Measurements from ENCODE around the gene UBC.
"Not testable (repeated sequence)": the region's sequence is repeated elsewhere in the genome, so short reads cannot be mapped to it uniquely, and the experiment has no call there.

UBC gene

GRCh38 chr12:124947013-124947412 lies 32.6 kb upstream of the UBC start:
- Histone ChIP-seq H3K4me1 (ENCODE audit: control insufficient read depth, insufficient read depth, low read length) (no peaks in the 10 kb centered on the region), H3K9ac (ENCODE audit: low read depth, low read length) (no peak overlapping the region), H3K9me3 (ENCODE audit: control insufficient read depth, insufficient read depth, low read length) (no peaks in the 10 kb centered on the region), H3K4me3 (ENCODE audit: low read depth, low read length) (no peak overlapping the region), H3K36me3 (ENCODE audit: control insufficient read depth, insufficient read depth, low read length) (peaks cover 35% of the 10 kb centered on the region), H3K27me3 (ENCODE audit: control insufficient read depth, insufficient read depth, low read length) (no peaks in the 10 kb centered on the region)

- no peaks in the 10 kb centered on the region for H3K9me3 ChIP-seq (ENCODE audit: control insufficient read depth, insufficient read depth, low read length)
- no peaks in the 10 kb centered on the region for H3K4me1 ChIP-seq (ENCODE audit: control insufficient read depth, insufficient read depth, low read length)
- no peaks in the 10 kb centered on the region for H3K27me3 ChIP-seq (ENCODE audit: control insufficient read depth, insufficient read depth, low read length)
- H3K9ac ChIP-seq (ENCODE audit: low read depth, low read length), result no peak overlapping the region
- H3K36me3 ChIP-seq (ENCODE audit: control insufficient read depth, insufficient read depth, low read length), result peaks cover 32% of the 10 kb centered on the region
- H3K4me3 ChIP-seq (ENCODE audit: low read depth, low read length), result no peak overlapping the region
Measured at GRCh38 chr12:124946447-124946793, 32.0 kb upstream of the UBC start.

DNA sequence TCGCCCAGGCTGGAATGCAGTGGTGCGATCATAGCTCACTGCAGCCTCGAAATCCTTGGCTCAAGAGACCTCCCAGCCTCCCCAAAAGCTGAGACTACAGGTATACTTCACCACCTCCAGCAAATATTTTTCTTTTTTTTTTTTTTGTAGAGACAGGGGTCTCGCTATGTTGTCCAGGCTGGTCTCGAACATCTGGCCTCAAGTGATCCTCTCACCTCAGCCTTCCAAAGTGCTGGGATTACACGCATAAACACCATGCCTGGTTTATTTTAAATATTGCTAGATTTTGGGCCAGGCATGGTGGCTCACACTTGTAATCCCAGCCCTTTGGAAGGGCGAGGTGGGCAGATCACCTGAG lies 26.7 kb upstream of the UBC start:
- Histone ChIP-seq H3K9me3 (ENCODE audit: control insufficient read depth, insufficient read depth, low read length) (no peaks in the 10 kb centered on the region), H3K4me3 (ENCODE audit: low read depth, low read length) (peak overlapping the region; percentile 53), H3K27me3 (ENCODE audit: control insufficient read depth, insufficient read depth, low read length) (no peaks in the 10 kb centered on the region), H3K36me3 (ENCODE audit: control insufficient read depth, insufficient read depth, low read length) (no peaks in the 10 kb centered on the region), H3K4me1 (ENCODE audit: control insufficient read depth, insufficient read depth, low read length) (peaks cover 9% of the 10 kb centered on the region), H3K9ac (ENCODE audit: low read depth, low read length) (peak overlapping the region; percentile 41)

GRCh38 chr12:124940393-124941169 lies 26.1 kb upstream of the UBC start:
- H3K9me3 ChIP-seq (ENCODE audit: control insufficient read depth, insufficient read depth, low read length), result no peaks in the 10 kb centered on the region
- H3K27me3 ChIP-seq (ENCODE audit: control insufficient read depth, insufficient read depth, low read length), result no peaks in the 10 kb centered on the region
- peak overlapping the region; percentile 41 for H3K9ac ChIP-seq (ENCODE audit: low read depth, low read length)
- peaks cover 9% of the 10 kb centered on the region for H3K4me1 ChIP-seq (ENCODE audit: control insufficient read depth, insufficient read depth, low read length)
- H3K4me3 ChIP-seq (ENCODE audit: low read depth, low read length), result peak overlapping the region; percentile 53
- H3K36me3 ChIP-seq (ENCODE audit: control insufficient read depth, insufficient read depth, low read length), result no peaks in the 10 kb centered on the region

DNA sequence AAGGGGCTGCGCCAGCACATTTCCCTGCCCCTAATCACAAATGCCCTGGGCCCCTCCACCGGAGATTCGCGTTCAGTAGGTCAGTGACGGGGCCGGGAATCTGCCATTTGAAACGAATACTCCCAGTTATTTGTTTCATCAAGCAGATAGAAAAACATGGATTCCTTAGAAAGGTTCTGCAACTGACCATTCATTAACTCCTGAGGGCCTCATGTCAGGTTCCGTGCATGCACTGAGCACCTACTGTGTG lies 25.6 kb upstream of the UBC start:
- Histone ChIP-seq H3K27me3 (ENCODE audit: control insufficient read depth, insufficient read depth, low read length) (no peaks in the 10 kb centered on the region), H3K4me1 (ENCODE audit: control insufficient read depth, insufficient read depth, low read length) (peaks cover 9% of the 10 kb centered on the region), H3K9ac (ENCODE audit: low read depth, low read length) (peak overlapping the region; percentile 17), H3K36me3 (ENCODE audit: control insufficient read depth, insufficient read depth, low read length) (no peaks in the 10 kb centered on the region), H3K4me3 (ENCODE audit: low read depth, low read length) (peak overlapping the region; percentile 53), H3K9me3 (ENCODE audit: control insufficient read depth, insufficient read depth, low read length) (no peaks in the 10 kb centered on the region)

DNA sequence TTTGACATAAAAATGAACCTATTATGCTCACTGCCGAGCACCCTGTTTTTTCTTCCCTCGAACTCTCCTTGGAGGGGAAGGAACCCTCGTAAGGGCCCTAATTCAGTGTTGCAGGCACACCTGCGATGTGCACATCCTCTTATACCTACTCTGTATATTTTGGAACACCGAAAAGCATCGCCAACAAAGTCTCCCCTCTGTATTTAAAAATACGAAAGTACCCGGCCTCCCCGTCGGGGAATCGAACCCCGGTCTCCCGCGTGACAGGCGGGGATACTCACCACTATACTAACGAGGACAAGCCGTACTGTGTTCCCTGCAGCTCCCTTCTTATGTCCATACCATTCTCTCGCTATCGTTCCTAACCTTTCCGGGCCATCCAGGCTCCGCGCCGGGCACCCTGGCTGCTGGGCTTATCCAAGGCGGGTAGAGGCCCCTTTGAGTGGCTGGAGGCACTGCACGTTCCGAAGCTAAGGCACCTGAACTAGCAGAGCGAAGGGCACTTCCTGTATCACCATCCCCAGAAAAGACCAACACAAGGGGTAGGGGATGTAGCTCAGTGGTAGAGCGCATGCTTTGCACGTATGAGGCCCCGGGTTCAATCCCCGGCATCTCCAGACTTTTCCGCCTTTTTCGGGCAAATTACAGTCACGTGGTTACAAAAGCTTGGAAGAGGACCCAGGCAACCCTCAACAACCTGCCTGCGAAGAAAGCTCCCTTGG lies 25.1 kb upstream of the UBC start:
- peak overlapping the region; percentile 94 for H3K9ac ChIP-seq (ENCODE audit: low read depth, low read length)
- H3K4me3 ChIP-seq (ENCODE audit: low read depth, low read length), result peak overlapping the region; percentile 53
- no peaks in the 10 kb centered on the region for H3K36me3 ChIP-seq (ENCODE audit: control insufficient read depth, insufficient read depth, low read length)
- no peaks in the 10 kb centered on the region for H3K27me3 ChIP-seq (ENCODE audit: control insufficient read depth, insufficient read depth, low read length)
- peaks cover 9% of the 10 kb centered on the region for H3K4me1 ChIP-seq (ENCODE audit: control insufficient read depth, insufficient read depth, low read length)
- H3K9me3 ChIP-seq (ENCODE audit: control insufficient read depth, insufficient read depth, low read length), result no peaks in the 10 kb centered on the region

GRCh38 chr12:124939079-124939420 lies 24.6 kb upstream of the UBC start:
- H3K9me3 ChIP-seq (ENCODE audit: control insufficient read depth, insufficient read depth, low read length), result no peaks in the 10 kb centered on the region
- no peaks in the 10 kb centered on the region for H3K36me3 ChIP-seq (ENCODE audit: control insufficient read depth, insufficient read depth, low read length)
- no peaks in the 10 kb centered on the region for H3K27me3 ChIP-seq (ENCODE audit: control insufficient read depth, insufficient read depth, low read length)
- peak overlapping the region; percentile 94 for H3K9ac ChIP-seq (ENCODE audit: low read depth, low read length)
- peak overlapping the region; percentile 53 for H3K4me3 ChIP-seq (ENCODE audit: low read depth, low read length)
- peaks cover 9% of the 10 kb centered on the region for H3K4me1 ChIP-seq (ENCODE audit: control insufficient read depth, insufficient read depth, low read length)

DNA sequence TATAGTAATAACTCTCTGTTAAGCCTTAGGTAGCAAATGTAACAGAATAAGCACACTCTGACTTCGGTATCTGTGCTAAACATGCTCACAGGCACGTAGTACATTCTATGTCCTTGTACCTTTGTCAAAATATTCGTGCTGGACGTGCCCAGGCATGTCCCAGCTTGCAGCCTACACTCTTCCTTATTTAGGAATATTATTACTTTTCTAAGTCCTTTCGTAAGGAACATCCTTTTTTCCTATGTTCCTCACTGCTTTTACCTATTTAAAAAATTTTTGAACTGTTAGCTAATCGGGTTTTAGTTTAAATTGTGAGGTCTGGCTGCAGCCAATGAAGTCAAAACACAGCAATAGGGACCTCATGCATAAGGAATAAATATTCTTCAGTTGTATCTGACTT lies 24.1 kb upstream of the UBC start:
- H3K9me3 ChIP-seq (ENCODE audit: control insufficient read depth, insufficient read depth, low read length), result no peaks in the 10 kb centered on the region
- H3K4me1 ChIP-seq (ENCODE audit: control insufficient read depth, insufficient read depth, low read length), result peaks cover 9% of the 10 kb centered on the region
- H3K27me3 ChIP-seq (ENCODE audit: control insufficient read depth, insufficient read depth, low read length), result no peaks in the 10 kb centered on the region
- no peaks in the 10 kb centered on the region for H3K36me3 ChIP-seq (ENCODE audit: control insufficient read depth, insufficient read depth, low read length)
- H3K4me3 ChIP-seq (ENCODE audit: low read depth, low read length), result peak overlapping the region; percentile 53
- H3K9ac ChIP-seq (ENCODE audit: low read depth, low read length), result peak overlapping the region; percentile 94

DNA sequence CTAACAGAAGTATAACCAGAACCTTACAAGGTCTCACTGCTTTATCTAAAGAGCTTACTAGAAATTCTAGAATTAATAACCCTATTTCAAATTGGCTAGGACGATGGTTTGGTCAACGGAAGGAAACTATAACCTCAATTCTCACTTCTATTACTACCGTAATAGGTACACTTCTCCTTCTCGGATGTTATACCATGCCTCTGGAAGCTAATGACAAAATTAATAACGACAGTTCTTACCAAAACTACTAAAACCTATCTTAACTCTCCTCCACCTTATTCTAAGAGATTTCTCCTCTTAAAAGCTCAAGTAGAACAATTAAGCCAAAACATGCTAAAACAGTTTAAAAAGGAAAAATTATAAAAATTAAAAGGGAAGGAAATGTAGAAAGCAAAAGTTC lies 23.7 kb upstream of the UBC start:
- H3K36me3 ChIP-seq (ENCODE audit: control insufficient read depth, insufficient read depth, low read length), result no peaks in the 10 kb centered on the region
- no peaks in the 10 kb centered on the region for H3K9me3 ChIP-seq (ENCODE audit: control insufficient read depth, insufficient read depth, low read length)
- H3K4me3 ChIP-seq (ENCODE audit: low read depth, low read length), result no peak overlapping the region
- peak overlapping the region; percentile 50 for H3K9ac ChIP-seq (ENCODE audit: low read depth, low read length)
- peaks cover 9% of the 10 kb centered on the region for H3K4me1 ChIP-seq (ENCODE audit: control insufficient read depth, insufficient read depth, low read length)
- H3K27me3 ChIP-seq (ENCODE audit: control insufficient read depth, insufficient read depth, low read length), result no peaks in the 10 kb centered on the region

DNA sequence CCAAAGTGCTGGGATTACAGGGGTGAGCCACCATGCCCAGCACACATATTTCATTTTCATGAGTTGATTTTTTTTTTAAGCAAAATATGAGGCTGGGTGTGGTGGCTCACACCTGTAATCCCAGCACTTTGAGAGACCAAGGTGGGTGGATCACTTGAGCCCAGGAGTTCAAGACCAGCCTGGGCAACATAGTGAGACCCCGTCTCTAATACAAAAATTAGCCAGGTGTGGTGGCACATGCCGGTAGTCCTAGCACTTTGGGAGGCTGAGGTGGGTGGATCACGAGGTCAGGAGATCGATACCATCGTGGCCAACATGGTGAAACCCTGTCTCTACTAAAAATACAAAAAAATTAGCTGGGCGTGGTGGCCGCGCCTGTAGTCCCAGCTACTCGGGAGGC lies 17.1 kb upstream of the UBC start:
- not testable (repeated sequence) for H3K27me3 ChIP-seq (ENCODE audit: control insufficient read depth, insufficient read depth, low read length); H3K9me3 ChIP-seq (ENCODE audit: control insufficient read depth, insufficient read depth, low read length); H3K4me3 ChIP-seq (ENCODE audit: low read depth, low read length); H3K4me1 ChIP-seq (ENCODE audit: control insufficient read depth, insufficient read depth, low read length); H3K36me3 ChIP-seq (ENCODE audit: control insufficient read depth, insufficient read depth, low read length); H3K9ac ChIP-seq (ENCODE audit: low read depth, low read length)

GRCh38 chr12:124930586-124930985 lies 16.1 kb upstream of the UBC start:
- no peaks in the 10 kb centered on the region for H3K4me1 ChIP-seq (ENCODE audit: control insufficient read depth, insufficient read depth, low read length)
- no peak overlapping the region for H3K9ac ChIP-seq (ENCODE audit: low read depth, low read length)
- no peaks in the 10 kb centered on the region for H3K36me3 ChIP-seq (ENCODE audit: control insufficient read depth, insufficient read depth, low read length)
- H3K9me3 ChIP-seq (ENCODE audit: control insufficient read depth, insufficient read depth, low read length), result no peaks in the 10 kb centered on the region
- no peaks in the 10 kb centered on the region for H3K27me3 ChIP-seq (ENCODE audit: control insufficient read depth, insufficient read depth, low read length)
- no peak overlapping the region for H3K4me3 ChIP-seq (ENCODE audit: low read depth, low read length)

DNA sequence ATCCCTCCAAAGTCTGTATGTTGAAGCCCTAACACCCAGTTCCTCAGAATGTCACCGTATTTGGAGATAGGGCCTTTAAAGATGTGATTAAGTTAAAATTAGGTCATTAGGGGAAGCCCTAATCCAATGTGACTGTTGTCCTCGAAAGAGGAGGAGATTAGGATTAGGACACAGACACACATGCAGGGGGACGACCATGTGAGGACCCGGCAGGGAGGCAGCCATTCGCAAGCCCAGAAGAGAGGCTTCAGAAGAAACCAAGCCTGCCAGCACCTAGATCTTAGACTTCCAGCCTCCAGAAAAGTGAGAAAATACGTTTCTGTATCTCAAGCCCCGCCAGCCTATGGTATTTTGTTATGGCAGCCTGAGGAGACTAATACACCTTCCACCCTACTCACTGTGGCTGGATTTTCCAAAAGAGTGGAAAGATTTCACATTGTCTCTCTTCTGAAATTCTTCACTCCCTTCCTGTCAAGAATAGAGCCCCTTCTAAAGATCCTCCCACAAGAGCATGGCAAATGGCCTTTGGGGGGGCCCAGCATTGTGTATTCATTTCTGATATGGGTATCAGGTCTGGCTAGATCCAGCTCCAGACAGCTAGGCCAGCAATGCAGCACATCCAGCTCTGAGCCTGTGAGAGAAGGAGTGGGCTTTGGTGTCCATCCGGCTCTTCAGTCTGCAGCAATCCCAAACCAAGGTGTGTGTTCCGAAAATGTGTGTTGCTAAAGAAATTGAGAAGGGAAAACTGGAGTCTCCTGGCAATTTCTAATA lies 15.4 kb upstream of the UBC start:
- Histone ChIP-seq H3K4me1 (ENCODE audit: control insufficient read depth, insufficient read depth, low read length) (no peaks in the 10 kb centered on the region), H3K4me3 (ENCODE audit: low read depth, low read length) (no peak overlapping the region), H3K9me3 (ENCODE audit: control insufficient read depth, insufficient read depth, low read length) (no peaks in the 10 kb centered on the region), H3K36me3 (ENCODE audit: control insufficient read depth, insufficient read depth, low read length) (no peaks in the 10 kb centered on the region), H3K9ac (ENCODE audit: low read depth, low read length) (no peak overlapping the region), H3K27me3 (ENCODE audit: control insufficient read depth, insufficient read depth, low read length) (no peaks in the 10 kb centered on the region)
